A549 (cell line): ENCODE results near the gene CD8B. TPM values are rescaled to one million over a fixed set of nuclear protein-coding genes. Genes with fewer than 3 reads are reported as not detected.

Experiments
- ATAC-seq, 2 experiments: fragments of 200-7000 bp in 1 of 2; fragments of >200 bp in 1 of 2; cut with Nextera tagmentation in 1 of 2; cut with Tn5 transposase in 1 of 2; 3 replicates each; pipeline versions ENCODE4 v1.8.0 to v1.9.1; 2018 to 2020; ENCODE audit warnings: mild to moderate bottlenecking in 1 of 2, moderate library complexity in 1 of 2
- CTCF ChIA-PET: fragments of 300-600 bp; sonication (Branson Sonifier 250); formaldehyde crosslinking; extraction: SDS; loops from one replicate; lab custom pipeline; 2021; ENCODE audit warnings: antibody characterized with exemption, inconsistent platforms; lab: Yijun Ruan, JAX
- POLR2A ChIA-PET: fragments of 350-600 bp; formaldehyde crosslinking; extraction: SDS; loops from one replicate; lab custom pipeline; 2021; ENCODE audit warnings: antibody characterized with exemption, inconsistent platforms; lab: Yijun Ruan, JAX
- DNase-seq, 2 experiments: peaks; one replicate each; pipeline versions ENCODE4 v3.0.0 to v3.0.0-alpha.2; 2011 to 2016; ENCODE audit warnings: low read depth in 1 of 2, low spot score in 1 of 2
- FAIRE-seq: peaks from 2 replicates; lab custom pipeline; 2011; peaks lifted over from hg19 to GRCh38; lab: Jason Lieb, UNC
- H3K27ac ChIP-seq, 2 experiments: fragments of >200 bp; sonication (Bioruptor Twin); formaldehyde crosslinking; 3 replicates each; pipeline ENCODE4 v1.5.1; 2016 to 2017
- H3K4me1 ChIP-seq: fragments of >200 bp; sonication (Bioruptor Twin); formaldehyde crosslinking; 3 replicates; pipeline ENCODE4 v1.6.1; 2016
- H3K4me2 ChIP-seq: fragments of >200 bp; sonication (Bioruptor Twin); formaldehyde crosslinking; 3 replicates; pipeline ENCODE4 v1.6.1; 2016
- H3K4me3 ChIP-seq: fragments of >200 bp; sonication (Bioruptor Twin); formaldehyde crosslinking; 3 replicates; pipeline ENCODE4 v1.5.1; 2016
- H3K9me3 ChIP-seq: fragments of >200 bp; sonication (Bioruptor Twin); formaldehyde crosslinking; 3 replicates; pipeline ENCODE4 v1.6.1; 2016
- CBX2 ChIP-seq: fragments of 200-600 bp; sonication (generic); IDR thresholded peaks from 2 replicates; pipeline ENCODE4 v1.6.1; 2016; ENCODE audit warnings: low read depth, mild to moderate bottlenecking, borderline replicate concordance
- EHMT2 ChIP-seq: fragments of 200-600 bp; sonication (generic); IDR thresholded peaks from 2 replicates; pipeline ENCODE4 v1.6.1; 2016; ENCODE audit warnings: antibody characterized with exemption, low read depth, mild to moderate bottlenecking, moderate library complexity
- FOSB ChIP-seq: fragments of 250-450 bp; sonication (Bioruptor Pico); IDR thresholded peaks from 2 replicates; pipeline ENCODE4 v1.5.0; 2020; ENCODE audit warnings: mild to moderate bottlenecking, moderate library complexity
- HEYL ChIP-seq: fragments of 250-450 bp; sonication (Bioruptor Pico); IDR thresholded peaks from 2 replicates; pipeline ENCODE4 v1.8.0; 2021; ENCODE audit warnings: mild to moderate bottlenecking, moderate library complexity
- HOXA7 ChIP-seq: fragments of 250-450 bp; sonication (Bioruptor Pico); IDR thresholded peaks from 2 replicates; pipeline ENCODE4 v1.5.0; 2020; ENCODE audit warnings: mild to moderate bottlenecking, moderate library complexity
- PHF8 ChIP-seq: fragments of 200-600 bp; sonication (generic); IDR thresholded peaks from 2 replicates; pipeline ENCODE4 v1.6.1; 2016; ENCODE audit warnings: low read depth, mild to moderate bottlenecking, antibody characterized with exemption, moderate library complexity, borderline replicate concordance
- POLR2A ChIP-seq: IDR thresholded peaks from 2 replicates; pipeline ENCODE4 v1.6.1; 2012; ENCODE audit warnings: mild to moderate bottlenecking, low read length
- RCOR1 ChIP-seq: fragments of 150-350 bp; IDR thresholded peaks from 2 replicates; pipeline ENCODE4 v1.6.1; 2014; ENCODE audit warnings: antibody characterized with exemption, low read length, low read depth
- ZC3H11A ChIP-seq: fragments of 450-650 bp; IDR thresholded peaks from 2 replicates; pipeline ENCODE4 v1.6.1; 2014; ENCODE audit warnings: antibody characterized with exemption, mild to moderate bottlenecking
- ZNF302 ChIP-seq: fragments of 250-450 bp; sonication (Bioruptor Pico); IDR thresholded peaks from 2 replicates; pipeline ENCODE4 v1.9.0; 2021; ENCODE audit warnings: inconsistent platforms, mild to moderate bottlenecking, moderate library complexity
- WGBS: methylation state at CpG from one replicate; pipeline ENCODE4 v1.1.6; 2017; ENCODE audit errors: missing lambda C conversion rate; 5-methylcytosine and 5-hydroxymethylcytosine counted together
- polyA plus RNA-seq, 4 experiments: library from polyadenylated mRNA; depleted of rRNA in 3 of 4; stranded (reverse); fragments of >200 nt; fragmentation: RNase III in 1 of 4; extraction: RNeasy Plus Mini Kit Qiagen cat#74134 plus additional on column Dnase treatment in 1 of 4; gene quantifications; 2 replicates in 3 of 4; 3 replicates in 1 of 4; pipeline ENCODE4 v1.2.3, GENCODE V29; 2011 to 2017
- TF ChIP-seq, protein P1 (sequence below): fragments of >200 bp; sonication (Bioruptor Twin); formaldehyde crosslinking; IDR thresholded peaks from 3 replicates; pipeline ENCODE4 v1.5.1; 2016
- TF ChIP-seq, protein P2 (sequence below): IDR thresholded peaks from 2 replicates; pipeline ENCODE4 v1.6.1; 2012
- TF ChIP-seq, protein P3 (sequence below): fragments of >200 bp; sonication (Bioruptor Twin); formaldehyde crosslinking; IDR thresholded peaks from 2 replicates; pipeline ENCODE4 v1.6.1; 2016
- TF ChIP-seq, protein P4 (sequence below): fragments of >200 bp; sonication (Bioruptor Twin); formaldehyde crosslinking; IDR thresholded peaks from 3 replicates; pipeline ENCODE4 v1.6.1; 2016
- TF ChIP-seq, protein P5 (sequence below): IDR thresholded peaks from 2 replicates; pipeline ENCODE4 v1.6.1; 2012

Gene CD8B
- polyA plus RNA-seq, 2 of the 4 experiments (the other 2 are of a cell fraction) = not detected

DNA sequence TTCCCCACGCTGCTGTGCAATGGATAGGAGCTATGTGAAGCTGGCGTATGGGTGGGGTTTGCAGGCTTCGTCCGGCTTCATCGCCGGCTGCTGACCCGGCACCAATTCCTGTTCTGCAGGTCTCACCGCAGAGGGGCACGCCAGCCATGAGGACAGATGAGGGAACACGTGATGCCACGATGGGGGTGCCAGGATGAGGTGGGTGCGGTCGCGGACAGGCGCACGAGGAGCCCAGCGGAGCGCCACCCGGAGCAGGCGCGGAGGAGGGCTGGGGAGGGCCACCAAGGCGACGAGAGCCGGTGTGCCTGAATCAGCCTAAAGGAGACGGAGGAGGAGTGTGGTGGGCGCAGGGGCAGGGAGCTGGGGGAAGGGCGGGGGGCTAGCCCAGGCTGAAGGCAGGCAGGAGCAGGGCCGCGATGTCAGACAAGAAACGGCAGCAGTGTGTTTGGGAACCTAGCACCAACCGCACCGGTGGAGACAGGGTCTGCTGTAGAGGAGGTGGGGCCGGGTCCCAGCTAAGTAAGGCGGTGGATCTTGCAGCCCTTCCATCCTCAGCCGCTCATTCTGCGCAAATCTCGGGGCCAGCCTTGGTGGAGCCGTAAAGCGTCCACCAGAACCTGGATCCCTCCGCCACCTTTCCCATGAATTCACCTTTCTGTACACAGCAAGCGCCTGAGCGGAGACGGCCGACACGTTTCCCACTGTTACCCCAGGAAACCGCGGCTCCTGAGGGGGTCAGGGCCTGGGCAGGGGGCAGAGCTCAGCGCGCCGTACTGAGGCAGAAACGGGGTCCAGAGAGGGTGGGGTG, 54.0 kb downstream of the CD8B start (continued):
- TF ChIP-seq, protein P1, sequence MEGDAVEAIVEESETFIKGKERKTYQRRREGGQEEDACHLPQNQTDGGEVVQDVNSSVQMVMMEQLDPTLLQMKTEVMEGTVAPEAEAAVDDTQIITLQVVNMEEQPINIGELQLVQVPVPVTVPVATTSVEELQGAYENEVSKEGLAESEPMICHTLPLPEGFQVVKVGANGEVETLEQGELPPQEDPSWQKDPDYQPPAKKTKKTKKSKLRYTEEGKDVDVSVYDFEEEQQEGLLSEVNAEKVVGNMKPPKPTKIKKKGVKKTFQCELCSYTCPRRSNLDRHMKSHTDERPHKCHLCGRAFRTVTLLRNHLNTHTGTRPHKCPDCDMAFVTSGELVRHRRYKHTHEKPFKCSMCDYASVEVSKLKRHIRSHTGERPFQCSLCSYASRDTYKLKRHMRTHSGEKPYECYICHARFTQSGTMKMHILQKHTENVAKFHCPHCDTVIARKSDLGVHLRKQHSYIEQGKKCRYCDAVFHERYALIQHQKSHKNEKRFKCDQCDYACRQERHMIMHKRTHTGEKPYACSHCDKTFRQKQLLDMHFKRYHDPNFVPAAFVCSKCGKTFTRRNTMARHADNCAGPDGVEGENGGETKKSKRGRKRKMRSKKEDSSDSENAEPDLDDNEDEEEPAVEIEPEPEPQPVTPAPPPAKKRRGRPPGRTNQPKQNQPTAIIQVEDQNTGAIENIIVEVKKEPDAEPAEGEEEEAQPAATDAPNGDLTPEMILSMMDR = no peak
- no peak for TF ChIP-seq ZC3H11A
- TF ChIP-seq RCOR1 = no peak
- TF ChIP-seq PHF8 = no peak
- TF ChIP-seq, protein P2, sequence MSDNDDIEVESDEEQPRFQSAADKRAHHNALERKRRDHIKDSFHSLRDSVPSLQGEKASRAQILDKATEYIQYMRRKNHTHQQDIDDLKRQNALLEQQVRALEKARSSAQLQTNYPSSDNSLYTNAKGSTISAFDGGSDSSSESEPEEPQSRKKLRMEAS = peak; percentile 94
- no peak for TF ChIP-seq HEYL (CRISPR knock-in tag)
- TF ChIP-seq, protein P3, sequence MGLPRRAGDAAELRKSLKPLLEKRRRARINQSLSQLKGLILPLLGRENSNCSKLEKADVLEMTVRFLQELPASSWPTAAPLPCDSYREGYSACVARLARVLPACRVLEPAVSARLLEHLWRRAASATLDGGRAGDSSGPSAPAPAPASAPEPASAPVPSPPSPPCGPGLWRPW = no peak
- TF ChIP-seq, protein P4, sequence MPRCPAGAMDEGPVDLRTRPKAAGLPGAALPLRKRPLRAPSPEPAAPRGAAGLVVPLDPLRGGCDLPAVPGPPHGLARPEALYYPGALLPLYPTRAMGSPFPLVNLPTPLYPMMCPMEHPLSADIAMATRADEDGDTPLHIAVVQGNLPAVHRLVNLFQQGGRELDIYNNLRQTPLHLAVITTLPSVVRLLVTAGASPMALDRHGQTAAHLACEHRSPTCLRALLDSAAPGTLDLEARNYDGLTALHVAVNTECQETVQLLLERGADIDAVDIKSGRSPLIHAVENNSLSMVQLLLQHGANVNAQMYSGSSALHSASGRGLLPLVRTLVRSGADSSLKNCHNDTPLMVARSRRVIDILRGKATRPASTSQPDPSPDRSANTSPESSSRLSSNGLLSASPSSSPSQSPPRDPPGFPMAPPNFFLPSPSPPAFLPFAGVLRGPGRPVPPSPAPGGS = 0 out of 3 replicates have a peak, but pooled peaks have one; percentile 16
- TF ChIP-seq ZNF302 (CRISPR knock-in tag) = no peak
- no peak for TF ChIP-seq CBX2
- no peak for TF ChIP-seq EHMT2
- no peak for TF ChIP-seq POLR2A
- TF ChIP-seq FOSB (CRISPR knock-in tag) = no peak

DNA sequence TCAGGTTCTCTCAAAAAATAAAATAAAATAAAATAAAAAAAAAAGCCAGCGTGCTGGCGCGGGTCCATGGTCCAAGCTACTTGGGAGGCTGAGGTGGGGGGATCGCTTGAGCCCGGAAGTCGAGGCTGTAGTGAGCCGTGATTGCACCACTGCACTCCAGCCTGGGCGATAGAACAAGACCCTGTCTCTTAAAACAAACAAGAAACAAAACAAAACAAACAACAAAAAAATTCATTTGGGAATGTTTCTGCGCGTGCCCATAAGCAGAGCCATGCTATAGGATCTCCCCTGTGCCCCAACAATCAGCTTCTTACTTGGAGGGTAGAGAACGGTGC, 54.6 kb downstream of the CD8B start:
- DNase-seq (no peak), FAIRE-seq (no peak), ATAC-seq (no peak)
- no peaks in the 10 kb centered on the region for H3K9me3 ChIP-seq
- POLR2A ChIA-PET = no interaction called here
- CTCF ChIA-PET = interaction anchor here (0.6 to 7.0 kb wide), 11 partner anchors 9 to 344 kb away, joined by 3 to 51 read pairs (median 4); partner anchors contain the start of gene CD8A
- H3K4me2 ChIP-seq = peak overlapping the region; percentile 100
- TF ChIP-seq, protein P4 = 0 out of 3 replicates have a peak, but pooled peaks have one; percentile 34
- no peak for TF ChIP-seq HOXA7
- H3K4me1 ChIP-seq = peaks cover 9% of the 10 kb centered on the region; the same call in 2 of the 3 replicates
- H3K4me3 ChIP-seq = peak overlapping the region; percentile 65
- WGBS = 49% methylated on average over 11 of the region's 11 CpGs
- H3K27ac ChIP-seq = peak overlapping the region; percentile 52 to 79

DNA sequence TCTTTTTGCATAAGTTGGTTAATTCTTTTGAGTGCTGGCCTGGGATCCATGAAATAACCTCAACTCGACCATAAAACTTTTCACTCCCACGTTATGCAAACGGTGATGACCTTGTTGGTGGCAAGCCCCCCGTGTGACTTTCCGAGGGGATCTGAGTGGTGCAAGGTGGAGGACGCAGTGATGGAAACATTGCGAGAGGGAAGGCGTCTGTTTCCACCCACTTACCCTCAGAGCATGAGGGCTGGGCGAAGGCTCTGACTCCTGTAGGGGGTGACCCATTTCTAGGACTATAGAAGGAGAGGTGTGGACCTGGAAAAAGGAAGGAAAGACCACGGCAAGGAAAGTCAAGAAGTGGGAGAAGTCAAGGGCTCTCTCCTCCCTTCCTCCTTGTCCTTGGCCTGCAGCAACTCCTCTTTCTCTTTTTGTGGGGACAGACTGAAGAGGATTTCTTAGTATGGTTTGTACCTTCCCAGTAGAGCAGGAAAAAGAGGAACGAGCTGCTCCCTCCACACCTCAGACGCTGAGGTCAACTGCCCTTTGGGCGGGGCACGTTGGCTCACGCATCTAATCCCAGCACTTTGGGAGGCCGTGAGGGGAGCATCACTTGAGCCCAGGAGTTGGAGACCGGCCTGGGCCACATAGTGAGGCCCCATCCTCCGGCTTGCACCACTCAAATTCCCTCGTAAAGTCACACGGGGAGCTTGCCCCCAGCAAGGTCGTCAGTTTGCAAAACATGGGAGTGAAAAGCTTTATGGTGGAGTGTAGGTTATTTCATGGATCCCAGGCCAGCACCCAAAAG, 55.4 kb downstream of the CD8B start:
- no peak overlapping the region for H3K4me3 ChIP-seq
- H3K27ac ChIP-seq = no peak overlapping the region
- whole genome bisulfite sequencing = 80% methylated on average over 21 of the region's 21 CpGs
- DNase-seq (no peak), ATAC-seq (no peak), FAIRE-seq (no peak)
- TF ChIP-seq, protein P5, sequence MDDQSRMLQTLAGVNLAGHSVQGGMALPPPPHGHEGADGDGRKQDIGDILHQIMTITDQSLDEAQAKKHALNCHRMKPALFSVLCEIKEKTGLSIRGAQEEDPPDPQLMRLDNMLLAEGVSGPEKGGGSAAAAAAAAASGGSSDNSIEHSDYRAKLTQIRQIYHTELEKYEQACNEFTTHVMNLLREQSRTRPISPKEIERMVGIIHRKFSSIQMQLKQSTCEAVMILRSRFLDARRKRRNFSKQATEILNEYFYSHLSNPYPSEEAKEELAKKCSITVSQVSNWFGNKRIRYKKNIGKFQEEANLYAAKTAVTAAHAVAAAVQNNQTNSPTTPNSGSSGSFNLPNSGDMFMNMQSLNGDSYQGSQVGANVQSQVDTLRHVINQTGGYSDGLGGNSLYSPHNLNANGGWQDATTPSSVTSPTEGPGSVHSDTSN = no peak
- H3K4me2 ChIP-seq = no peak overlapping the region
- POLR2A ChIA-PET = no interaction called here
- H3K9me3 ChIP-seq = no peaks in the 10 kb centered on the region
- H3K4me1 ChIP-seq = peaks cover 9% of the 10 kb centered on the region; the same call in 2 of the 3 replicates
- CTCF ChIA-PET = interaction anchor here (1.2 to 7.0 kb wide), 6 partner anchors 9 to 41 kb away, joined by 3 to 51 read pairs (median 8); no protein-coding TSS in a partner anchor
